ENCODE measurements around the gene TAF1. TPM values are rescaled to one million over a fixed set of nuclear protein-coding genes. Genes with fewer than 3 reads are reported as not detected.
"Not testable (repeated sequence)": the region's sequence is repeated elsewhere in the genome, so short reads cannot be mapped to it uniquely, and the experiment has no call there.

TAF1 gene
- total and polyA plus RNA-seq, 10 of the 15 experiments (the other 5 are each of a cell fraction or from before 2014, with no cell fraction given) = 4.1 to 24.2 (median 17.2) TPM

DNA sequence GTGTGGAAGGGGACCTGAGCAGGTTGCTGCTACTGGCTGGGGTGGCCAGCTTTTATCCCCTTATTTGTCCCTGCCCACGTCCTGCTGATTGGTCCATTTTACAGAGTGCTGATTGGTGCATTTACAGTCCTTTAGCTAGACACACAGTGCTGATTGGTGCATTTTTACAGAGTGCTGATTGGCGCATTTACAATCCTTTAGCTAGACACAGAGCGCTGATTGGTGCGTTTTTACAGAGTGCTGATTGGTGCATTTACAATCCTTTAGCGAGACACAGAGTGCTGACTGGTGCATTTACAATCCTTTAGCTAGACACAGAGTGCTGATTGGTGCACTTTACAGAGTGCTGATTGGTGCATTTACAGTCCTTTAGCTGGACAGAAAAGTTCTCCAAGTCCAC, 135.9 kb downstream of the TAF1 start:
- CTCF ChIA-PET; H3K9me3 ChIP-seq (replicated peaks; ENCODE audit: control insufficient read depth, insufficient read depth, low read length); SMC1A ChIA-PET (ENCODE audit: uncharacterized antibody, unreplicated experiment); DNase-seq (ENCODE audit: low read depth, low spot score); H2AFZ ChIP-seq (ENCODE audit: control insufficient read depth, low read depth, low read length); RAD21 ChIA-PET (ENCODE audit: unreplicated experiment); H3K79me2 ChIP-seq (ENCODE audit: control insufficient read depth, insufficient read depth, low read length); intact Hi-C loops (cut with micrococcal nuclease; ENCODE audit: unreplicated experiment); H3K9ac ChIP-seq (ENCODE audit: control insufficient read depth, insufficient read depth, low read length); ATAC-seq; H3K36me3 ChIP-seq (ENCODE audit: control insufficient read depth in 2 of 2, insufficient read depth in 2 of 2, low read length in 1 of 2); H3K4me2 ChIP-seq (ENCODE audit: control insufficient read depth, insufficient read depth); in situ Hi-C loops (cut with MboI); H4K20me1 ChIP-seq (ENCODE audit: control insufficient read depth, insufficient read depth); H3K27me3 ChIP-seq (replicated peaks in 1 of 2; ENCODE audit: control insufficient read depth in 2 of 2, insufficient read depth in 2 of 2, low read length in 1 of 2); FAIRE-seq; H3K4me3 ChIP-seq; H3K4me1 ChIP-seq (ENCODE audit: control insufficient read depth, insufficient read depth, low read length); H3K27ac ChIP-seq (ENCODE audit: control insufficient read depth, insufficient read depth); BruUV-seq (replicated peaks): not testable (repeated sequence)
- WGBS (ENCODE audit: insufficient coverage, insufficient replicate concordance, low lambda C conversion rate, missing lambda C conversion rate) = 43% methylated on average over 5 of the region's 5 CpGs
- peak; percentile 62 for TF ChIP-seq NFYB (IDR thresholded peaks at IDR 0.05; ENCODE audit: insufficient read depth, low read depth, low read length)
- POLR2A ChIA-PET = interaction anchor here (0.5 kb wide), 1 partner anchor 11 kb away, joined by 3 read pairs; no protein-coding TSS in a partner anchor

DNA sequence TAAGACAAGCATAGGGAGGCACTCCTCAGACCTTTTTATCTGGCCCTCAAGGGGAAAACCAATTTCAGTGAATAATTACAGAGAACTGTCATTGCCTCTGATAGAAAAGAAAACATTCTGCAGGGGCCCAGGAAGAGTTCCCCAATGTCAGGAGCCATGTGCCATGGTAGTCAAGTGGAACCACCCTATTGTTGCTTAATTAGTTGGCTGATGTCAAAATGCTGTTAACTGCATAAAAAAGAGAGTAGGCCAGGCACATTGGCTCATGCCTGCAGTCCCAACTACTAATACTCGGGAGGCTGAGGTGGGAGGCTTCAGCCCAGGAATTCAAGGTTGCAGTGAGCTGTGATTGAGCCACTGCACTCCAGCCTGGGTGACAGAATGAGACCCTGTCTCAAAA, 138.2 kb downstream of the TAF1 start:
- no peaks in the 10 kb centered on the region for H3K9me3 ChIP-seq (replicated peaks; ENCODE audit: control insufficient read depth, insufficient read depth, low read length)
- ChIA-PET CTCF (no interaction called here), SMC1A (ENCODE audit: uncharacterized antibody, unreplicated experiment) (no interaction called here), POLR2A (no interaction called here), RAD21 (ENCODE audit: unreplicated experiment) (interaction anchor here (0.7 kb wide), 1 partner anchor 137 kb away, joined by 3 read pairs; no protein-coding TSS in a partner anchor)
- no peak overlapping the region for H3K4me3 ChIP-seq
- intact Hi-C loops (cut with micrococcal nuclease; ENCODE audit: unreplicated experiment) (no loop called here), in situ Hi-C loops (cut with MboI) (no loop called here)
- no peak overlapping the region for H3K9ac ChIP-seq (ENCODE audit: control insufficient read depth, insufficient read depth, low read length)
- BruUV-seq (replicated peaks) = no TSS peak
- ATAC-seq (no peak; the same call in 2 of the 3 replicates), DNase-seq (ENCODE audit: low read depth, low spot score) (no peak), FAIRE-seq (no peak)
- TF ChIP-seq TCF3 (IDR thresholded peaks at IDR 0.05; ENCODE audit: borderline replicate concordance, insufficient read depth, low read depth, low read length) (no peak), BHLHE40 (IDR thresholded peaks at IDR 0.05; ENCODE audit: borderline replicate concordance in 1 of 2, low read depth in 2 of 2, low read length in 1 of 2) (peak in 1 of 2 experiments; percentile 13; a peak in 1 of 4 replicates)
- H2AFZ ChIP-seq (ENCODE audit: control insufficient read depth, low read depth, low read length) = no peak overlapping the region
- no peaks in the 10 kb centered on the region for H3K36me3 ChIP-seq (ENCODE audit: control insufficient read depth in 2 of 2, insufficient read depth in 2 of 2, low read length in 1 of 2)
- H3K79me2 ChIP-seq (ENCODE audit: control insufficient read depth, insufficient read depth, low read length) = no peaks in the 10 kb centered on the region
- H3K27me3 ChIP-seq (replicated peaks in 1 of 2; ENCODE audit: control insufficient read depth in 2 of 2, insufficient read depth in 2 of 2, low read length in 1 of 2) = no peaks in the 10 kb centered on the region
- no peaks in the 10 kb centered on the region for H3K4me1 ChIP-seq (ENCODE audit: control insufficient read depth, insufficient read depth, low read length)
- H3K27ac ChIP-seq (ENCODE audit: control insufficient read depth, insufficient read depth) = no peak overlapping the region
- H4K20me1 ChIP-seq (ENCODE audit: control insufficient read depth, insufficient read depth) = no peaks in the 10 kb centered on the region
- 38% methylated on average over 1 of the region's 1 CpG for WGBS (ENCODE audit: insufficient coverage, insufficient replicate concordance, low lambda C conversion rate, missing lambda C conversion rate)
- no peak overlapping the region for H3K4me2 ChIP-seq (ENCODE audit: control insufficient read depth, insufficient read depth)

Measured in GM12878 (cell line).